ENCODE measurements around the gene ULBP1.
"Not testable (repeated sequence)": the region's sequence is repeated elsewhere in the genome, so short reads cannot be mapped to it uniquely, and the experiment has no call there.

ULBP1 gene

DNA sequence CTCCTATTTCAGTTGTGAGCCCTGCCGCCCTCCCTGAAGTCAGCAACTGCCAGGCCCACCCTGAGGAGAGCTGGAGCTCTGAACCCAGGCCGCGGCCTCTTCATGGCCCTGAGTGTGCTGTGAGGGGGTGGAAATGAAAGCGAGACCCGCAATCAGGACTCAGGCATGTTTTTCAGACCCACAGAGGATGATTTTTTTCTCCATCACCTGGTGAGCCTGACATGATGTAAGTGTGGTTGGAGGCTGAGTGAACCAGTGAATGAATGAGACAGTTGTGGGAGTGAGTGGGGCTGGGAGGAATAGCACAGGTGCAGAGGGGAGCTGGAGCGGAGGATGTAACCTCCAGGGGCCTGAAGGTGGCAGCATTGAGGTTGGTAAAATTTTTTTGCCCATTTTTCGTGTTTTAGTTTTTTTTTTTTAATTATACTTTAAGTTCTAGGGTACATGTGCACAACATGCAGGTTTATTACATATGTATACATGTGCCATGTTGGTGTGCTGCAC, 43.3 kb downstream of the ULBP1 start:
- peak; percentile 53 for DNase-seq

DNA sequence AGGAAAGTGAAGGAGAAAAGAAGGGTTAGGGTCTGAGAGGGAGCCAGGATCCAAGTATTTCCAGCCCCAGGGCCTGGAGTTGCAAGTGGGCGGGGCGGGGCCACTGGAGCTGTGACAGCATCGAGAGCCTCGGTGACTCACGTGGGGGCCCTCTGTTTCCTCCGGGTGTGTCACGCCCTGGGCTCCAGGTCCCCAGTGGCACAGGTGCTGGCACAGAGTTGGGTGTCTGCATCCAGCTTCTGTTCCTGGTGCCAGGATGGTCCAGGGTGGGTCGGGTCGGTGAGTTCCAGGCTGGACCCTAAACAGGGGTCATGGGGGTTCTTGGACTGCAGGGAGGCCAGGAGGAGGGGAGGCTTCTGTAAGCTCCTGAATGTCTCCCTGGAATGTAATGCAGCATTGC, 44.8 kb downstream of the ULBP1 start:
- no peak for DNase-seq

- DNase-seq: not testable (repeated sequence)
Observed at GRCh38 chr6:150012846-150013784, 49.4 kb downstream of the ULBP1 start.

- DNase-seq: not testable (repeated sequence)
Observed at GRCh38 chr6:150013785-150014622, 50.3 kb downstream of the ULBP1 start.

DNA sequence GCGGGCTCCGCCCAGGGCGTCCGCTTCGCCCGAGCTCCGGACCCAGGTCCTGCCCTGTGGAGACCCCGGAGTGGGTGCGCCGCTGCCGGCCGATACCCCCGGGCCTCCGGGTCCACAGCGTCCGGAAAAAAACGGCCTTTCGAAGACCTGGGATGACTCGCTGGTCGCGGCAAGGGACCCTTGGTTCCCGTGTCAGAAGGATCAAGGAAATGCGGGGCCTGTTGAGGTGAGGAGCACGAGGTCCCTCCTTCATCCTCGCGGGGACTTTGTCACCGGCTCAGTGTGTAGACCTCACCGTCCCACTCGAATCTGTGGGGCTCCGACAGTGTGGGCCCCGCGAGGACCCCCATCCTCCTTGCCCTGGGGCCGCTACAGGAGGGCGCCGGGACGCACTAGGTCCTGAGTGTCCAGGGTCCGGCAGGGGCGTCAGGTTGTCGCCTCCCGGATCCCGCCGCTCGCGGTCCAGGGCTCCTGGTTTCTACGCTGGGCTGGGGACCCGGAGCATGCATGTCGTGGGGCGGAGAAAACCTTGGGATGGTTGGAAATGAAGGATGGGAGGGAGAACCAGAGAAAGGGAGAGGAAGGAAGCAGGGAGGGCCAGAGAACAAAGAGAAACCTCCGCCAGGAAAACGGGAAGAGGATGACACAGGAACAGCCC, 51.0 kb downstream of the ULBP1 start:
- not testable (repeated sequence) for DNase-seq

DNA sequence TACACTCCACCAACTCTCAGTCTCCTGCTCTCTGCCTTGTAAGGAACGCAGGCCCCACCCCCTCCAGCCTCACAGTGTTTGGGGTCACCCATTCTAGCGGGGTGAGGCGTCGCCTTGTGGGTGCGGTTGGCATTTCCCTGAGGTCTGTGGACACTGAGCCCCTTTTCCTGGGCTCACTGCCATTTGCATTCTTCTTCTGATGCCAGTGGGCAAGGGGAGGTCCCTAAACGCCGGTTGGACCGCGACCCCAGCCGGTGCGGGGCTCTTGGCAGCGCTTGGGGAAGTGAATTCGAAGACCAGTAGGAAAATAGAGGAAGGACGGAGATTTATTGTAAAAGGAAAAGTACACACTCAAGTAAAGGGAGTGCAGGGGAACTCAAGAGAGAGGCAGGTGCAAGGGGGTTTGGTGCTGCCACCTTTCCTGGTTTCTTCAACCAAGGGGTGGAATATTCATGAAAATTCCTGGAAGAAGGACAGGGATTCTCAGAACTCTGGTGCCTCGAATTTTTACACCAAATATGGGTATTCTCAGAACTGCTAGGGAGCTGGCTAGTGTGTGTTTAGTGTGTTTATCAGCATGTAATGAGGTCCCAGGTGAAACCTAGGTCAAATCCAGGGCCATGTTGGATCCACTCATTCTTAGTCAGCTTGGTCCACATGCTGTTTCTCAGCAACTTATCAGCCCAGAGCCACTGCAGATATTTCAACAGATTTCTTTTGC, 51.7 kb downstream of the ULBP1 start:
- DNase-seq: peak; percentile 42

DNA sequence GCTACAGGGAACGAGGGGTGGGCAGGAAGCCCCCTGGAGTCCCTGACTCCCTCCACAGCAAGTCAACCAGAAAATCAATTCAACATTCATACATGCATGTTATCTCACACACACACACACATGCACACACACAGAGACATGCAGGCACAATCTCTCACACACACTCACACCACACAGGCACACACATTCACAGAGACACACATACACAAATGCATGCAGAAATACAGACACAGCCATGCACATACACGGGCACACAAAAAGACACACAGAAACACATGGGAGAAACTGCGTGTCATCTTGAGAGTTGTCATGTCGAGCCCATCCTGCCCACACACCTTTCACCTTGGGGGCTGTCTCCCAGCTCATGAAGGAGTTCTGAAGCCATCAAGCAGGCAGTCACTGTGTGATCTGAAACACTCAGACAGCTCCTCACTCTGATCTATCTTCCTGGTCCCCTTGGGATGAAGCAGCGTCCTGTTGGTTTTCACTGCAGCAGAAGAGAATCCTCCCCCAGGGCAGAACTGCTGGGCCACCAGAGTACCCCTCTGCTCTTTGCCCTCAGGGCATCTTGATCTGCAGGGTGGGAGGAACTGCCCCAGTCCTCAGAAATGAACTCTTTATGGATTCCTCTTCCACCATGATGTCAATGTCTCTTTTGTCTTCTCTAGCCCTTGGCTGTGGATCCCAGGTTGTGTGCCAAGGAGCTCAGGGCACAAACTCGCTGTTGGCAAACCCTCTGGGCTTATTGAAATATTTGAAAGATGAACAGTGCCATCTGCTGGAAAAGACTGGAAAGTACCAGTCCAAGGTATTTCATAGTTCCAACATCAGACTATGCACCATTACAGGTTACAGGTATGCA, 52.8 kb downstream of the ULBP1 start:
- DNase-seq: peak; percentile 84

DNA sequence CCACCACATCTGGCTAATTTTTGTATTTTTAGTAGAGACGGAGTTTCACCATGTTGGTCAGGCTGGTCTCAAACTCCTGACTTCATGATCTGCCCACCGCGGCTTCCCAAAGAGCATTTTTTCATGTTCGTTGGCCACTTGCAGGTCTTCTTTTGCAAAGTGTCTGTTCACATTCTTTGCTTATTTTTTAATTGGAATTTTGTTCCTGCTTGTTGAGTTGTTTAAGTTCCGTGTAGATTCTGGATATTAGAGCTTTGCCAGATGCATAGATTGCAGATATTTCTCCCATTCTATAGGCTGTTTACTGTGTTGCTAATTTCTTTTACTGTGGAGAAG, 53.4 kb downstream of the ULBP1 start:
- not testable (repeated sequence) for DNase-seq

DNA sequence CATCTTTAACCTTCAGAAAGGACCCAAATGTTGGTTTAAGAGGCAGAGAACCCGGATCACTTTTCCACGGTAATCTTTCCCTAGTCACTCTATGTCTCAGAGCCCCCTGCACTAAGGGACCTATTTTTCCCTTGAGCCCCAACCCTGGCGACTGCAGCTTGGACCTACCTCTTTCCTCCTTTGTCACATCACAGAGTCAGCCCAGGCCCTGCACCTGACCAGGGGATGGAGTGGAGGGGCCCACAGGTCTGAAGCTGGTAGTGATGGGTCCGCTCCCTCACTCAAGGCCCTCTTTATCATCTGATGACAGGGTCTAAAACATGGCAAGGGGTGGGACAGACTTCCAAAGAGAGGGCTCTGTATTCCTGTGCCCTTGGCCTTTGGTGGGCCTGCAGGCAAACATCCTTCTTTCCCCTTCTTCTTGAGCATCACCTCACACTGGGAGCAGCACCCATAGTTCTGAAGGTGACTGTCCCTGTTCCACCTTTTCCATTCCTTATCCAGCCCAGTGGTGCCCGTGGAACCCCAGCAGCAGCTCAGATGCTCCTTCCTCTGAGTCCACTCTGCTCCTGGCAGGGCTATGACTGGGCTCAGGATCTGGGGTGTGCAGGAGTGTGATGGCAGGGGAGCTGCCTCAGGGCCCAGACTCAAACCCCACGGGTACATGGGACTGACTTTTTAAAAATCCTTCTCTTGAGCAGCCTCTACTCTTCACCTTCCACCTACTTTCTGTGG, 55.3 kb downstream of the ULBP1 start:
- no peak for DNase-seq

DNA sequence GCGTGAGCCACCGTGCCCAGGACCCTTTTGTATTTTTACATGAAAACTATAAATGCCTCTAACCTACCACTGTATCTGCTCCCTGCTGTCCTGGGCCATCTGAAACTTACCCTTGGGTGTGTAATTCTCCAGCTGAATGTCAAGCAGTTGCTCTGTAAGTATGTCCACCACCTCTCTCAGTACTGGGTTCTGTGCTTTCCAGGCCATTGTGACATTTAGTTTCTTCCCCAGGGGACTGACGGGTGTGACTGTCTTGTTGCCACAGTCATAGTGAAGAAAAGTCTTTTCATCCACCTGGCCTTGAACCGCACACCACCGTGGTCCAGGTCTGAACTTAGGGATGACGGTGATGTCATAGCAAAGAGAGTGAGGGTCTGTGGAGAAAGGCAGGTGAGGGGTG, 58.1 kb downstream of the ULBP1 start:
- not testable (repeated sequence) for DNase-seq
